Measurements from ENCODE around the gene BANF1. TPM values are rescaled to one million over a fixed set of nuclear protein-coding genes. Genes with fewer than 3 reads are reported as not detected.

BANF1 gene
- total and polyA plus RNA-seq, 2 of the 13 experiments (the other 11 are each of a cell fraction or from before 2014, with no cell fraction given), result 40.5 to 86.5 TPM

GRCh38 chr11:65961267-65962140, 40.8 kb upstream of the BANF1 start, which contains the start of gene SART1 (continued):
- TF ChIP-seq CERS6 (CRISPR knock-in tag; IDR thresholded peaks at IDR 0.05), result no peak
- TF ChIP-seq ZNF251 (CRISPR knock-in tag; IDR thresholded peaks at IDR 0.05), result no peak
- TF ChIP-seq POLR2AphosphoS2 (IDR thresholded peaks at IDR 0.05; ENCODE audit: low read depth, low read length), result no peak
- TF ChIP-seq ZNF569 (CRISPR knock-in tag; IDR thresholded peaks at IDR 0.05; ENCODE audit: borderline replicate concordance), result peak; percentile 46; the same call in 1 of the 2 replicates
- TF ChIP-seq MED8 (CRISPR knock-in tag; IDR thresholded peaks at IDR 0.05; ENCODE audit: insufficient replicate concordance), result peak; percentile 65
- TF ChIP-seq FOSL1 (CRISPR knock-in tag; IDR thresholded peaks at IDR 0.05; ENCODE audit: borderline replicate concordance), result no peak
- 0 out of 2 replicates have a peak, but pooled peaks have one; percentile 64 for TF ChIP-seq ZNF547 (CRISPR knock-in tag; IDR thresholded peaks at IDR 0.05)
- no peak for TF ChIP-seq ATM (IDR thresholded peaks at IDR 0.05; ENCODE audit: borderline replicate concordance)
- no peak for TF ChIP-seq ELK4 (CRISPR knock-in tag; IDR thresholded peaks at IDR 0.05; ENCODE audit: borderline replicate concordance)
- no peak for TF ChIP-seq ZBTB39 (CRISPR knock-in tag; IDR thresholded peaks at IDR 0.05)
- TF ChIP-seq AFF4 (CRISPR knock-in tag; IDR thresholded peaks at IDR 0.05), result no peak
- TF ChIP-seq GATAD2A (CRISPR knock-in tag; IDR thresholded peaks at IDR 0.05), result peak; percentile 78
- peak; percentile 98 for TF ChIP-seq ARID4A (CRISPR knock-in tag; IDR thresholded peaks at IDR 0.05; ENCODE audit: borderline replicate concordance)
- no peak for TF ChIP-seq ZNF282 (IDR thresholded peaks at IDR 0.05; ENCODE audit: partially characterized antibody)
- TF ChIP-seq ZNF256 (CRISPR knock-in tag; conservative IDR thresholded peaks at IDR 0.05), result no peak
- TF ChIP-seq SIN3A (IDR thresholded peaks at IDR 0.05; ENCODE audit: borderline replicate concordance, low read depth, low read length), result peak; percentile 93

Measured in HepG2 (cell line).